Transverse colon (tissue), 3 donors: ENCODE data around the gene ARHGEF3.

Experiments used
- EP300 ChIP-seq: sonication (generic); formaldehyde crosslinking; IDR thresholded peaks from one replicate; pipeline ENCODE4 v1.6.1; 2017; ENCODE audit warnings: antibody characterized with exemption, low read depth
- POLR2A ChIP-seq: fragments of 450-650 bp; IDR thresholded peaks from one replicate; pipeline ENCODE4 v1.6.1; 2016; ENCODE audit warnings: antibody characterized with exemption, mild to moderate bottlenecking, moderate library complexity
- TF ChIP-seq, protein P1 (sequence below), 5 experiments: fragments of 200-600 bp in 3 of 5; fragments of 450-650 bp in 2 of 5; sonication (generic) in 3 of 5; IDR thresholded peaks; 1 replicate in 2 of 5; 2 replicates in 3 of 5; pipeline ENCODE4 v1.5.1; 2016 to 2017; ENCODE audit warnings: antibody characterized with exemption in 5 of 5, inconsistent platforms in 3 of 5, mild to moderate bottlenecking in 2 of 5, moderate library complexity in 1 of 5

DNA sequence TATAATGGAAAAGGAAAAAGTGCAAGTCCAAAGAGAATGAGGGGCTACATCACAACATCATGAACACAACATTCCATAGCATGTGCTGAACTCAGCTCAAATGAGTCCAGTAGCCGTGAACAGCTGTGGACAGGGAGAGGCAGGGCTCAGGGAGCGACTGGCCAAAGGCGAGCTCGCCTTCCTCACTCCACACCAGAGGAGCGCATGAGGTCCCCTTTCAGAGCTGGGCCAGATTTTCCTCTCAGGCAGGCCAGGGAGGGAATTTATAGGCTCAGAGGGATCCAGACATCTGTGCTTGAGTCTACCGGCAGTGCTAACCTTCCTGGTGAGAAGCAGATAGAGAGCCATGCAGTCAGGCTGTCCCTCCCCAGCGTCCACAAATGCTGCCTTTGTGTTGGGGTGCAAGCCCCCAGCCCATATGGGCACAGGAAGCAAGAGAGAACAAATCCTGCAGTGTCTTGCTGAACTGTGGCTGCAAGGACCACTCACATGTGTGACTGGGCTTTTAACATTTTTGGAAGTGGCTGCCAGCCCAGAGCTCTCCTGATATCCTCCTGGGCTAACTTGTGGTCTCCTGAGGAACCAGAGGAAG is 32.5 kb downstream of the ARHGEF3 start:
- TF ChIP-seq, protein P1, sequence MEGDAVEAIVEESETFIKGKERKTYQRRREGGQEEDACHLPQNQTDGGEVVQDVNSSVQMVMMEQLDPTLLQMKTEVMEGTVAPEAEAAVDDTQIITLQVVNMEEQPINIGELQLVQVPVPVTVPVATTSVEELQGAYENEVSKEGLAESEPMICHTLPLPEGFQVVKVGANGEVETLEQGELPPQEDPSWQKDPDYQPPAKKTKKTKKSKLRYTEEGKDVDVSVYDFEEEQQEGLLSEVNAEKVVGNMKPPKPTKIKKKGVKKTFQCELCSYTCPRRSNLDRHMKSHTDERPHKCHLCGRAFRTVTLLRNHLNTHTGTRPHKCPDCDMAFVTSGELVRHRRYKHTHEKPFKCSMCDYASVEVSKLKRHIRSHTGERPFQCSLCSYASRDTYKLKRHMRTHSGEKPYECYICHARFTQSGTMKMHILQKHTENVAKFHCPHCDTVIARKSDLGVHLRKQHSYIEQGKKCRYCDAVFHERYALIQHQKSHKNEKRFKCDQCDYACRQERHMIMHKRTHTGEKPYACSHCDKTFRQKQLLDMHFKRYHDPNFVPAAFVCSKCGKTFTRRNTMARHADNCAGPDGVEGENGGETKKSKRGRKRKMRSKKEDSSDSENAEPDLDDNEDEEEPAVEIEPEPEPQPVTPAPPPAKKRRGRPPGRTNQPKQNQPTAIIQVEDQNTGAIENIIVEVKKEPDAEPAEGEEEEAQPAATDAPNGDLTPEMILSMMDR (IDR thresholded peaks at IDR 0.05), result no peak
- TF ChIP-seq EP300 (no peak), POLR2A (no peak)
